H1 (cell line): ENCODE measurements around the gene TBC1D20. TPM values are rescaled to one million over a fixed set of nuclear protein-coding genes. Genes with fewer than 3 reads are reported as not detected.

Experiments used
- CTCF ChIA-PET: fragments of 300-600 bp; sonication (Branson Sonifier 250); formaldehyde crosslinking; loops from one replicate; lab custom pipeline; 2021; ENCODE audit not compliant: partially characterized antibody; lab: Charles Lee
- POLR2A ChIA-PET: fragments of 300-600 bp; sonication (Branson Sonifier 250); formaldehyde crosslinking; loops from one replicate; lab custom pipeline; 2021; ENCODE audit warnings: inconsistent platforms; ENCODE audit not compliant: partially characterized antibody; lab: Charles Lee
- DNase-seq, 2 experiments: peaks; one replicate each; pipeline versions ENCODE4 v3.0.0 to v3.0.0-alpha.2; 2010 to 2022; ENCODE audit warnings: low spot score in 2 of 2, low read depth in 1 of 2, mixed read lengths in 1 of 2
- FAIRE-seq: peaks from 2 replicates; lab custom pipeline; 2011; peaks lifted over from hg19 to GRCh38; lab: Jason Lieb, UNC
- H2AFZ ChIP-seq: 2 replicates; pipeline ENCODE4 v1.8.1; 2012; ENCODE audit warnings: low read length, inconsistent platforms
- H2AK5ac ChIP-seq: 2 replicates; pipeline ENCODE4 v1.6.1; 2013; ENCODE audit warnings: low read depth, low read length
- H2BK120ac ChIP-seq: replicated peaks from 2 replicates; pipeline ENCODE3; 2013; ENCODE audit warnings: low read depth, low read length, inconsistent platforms
- H2BK12ac ChIP-seq: 2 replicates; pipeline ENCODE4 v1.6.1; 2013; ENCODE audit warnings: low read depth, low read length
- H2BK15ac ChIP-seq: 2 replicates; pipeline ENCODE4 v1.6.1; 2013; ENCODE audit warnings: low read length
- H2BK20ac ChIP-seq: 2 replicates; pipeline ENCODE4 v1.6.1; 2013; ENCODE audit warnings: low read length
- H2BK5ac ChIP-seq: 2 replicates; pipeline ENCODE4 v1.6.1; 2013; ENCODE audit warnings: low read depth, low read length
- H3K14ac ChIP-seq: 2 replicates; pipeline ENCODE4 v1.6.1; 2013; ENCODE audit warnings: inconsistent platforms; ENCODE audit not compliant: insufficient read length
- H3K18ac ChIP-seq: 2 replicates; pipeline ENCODE4 v1.6.1; 2013; ENCODE audit warnings: low read length; ENCODE audit errors: extremely low read depth
- H3K23ac ChIP-seq: 2 replicates; pipeline ENCODE4 v1.6.1; 2013; ENCODE audit warnings: inconsistent platforms; ENCODE audit not compliant: insufficient read length
- H3K23me2 ChIP-seq: 2 replicates; pipeline ENCODE4 v1.6.1; 2013; ENCODE audit warnings: low read depth, low read length
- H3K27ac ChIP-seq: 2 replicates; pipeline ENCODE4 v1.6.1; 2011; ENCODE audit warnings: low read depth, low read length, inconsistent platforms
- H3K27me3 ChIP-seq, 4 experiments: replicated peaks in 1 of 4; 1 replicate in 1 of 4; 2 replicates in 3 of 4; pipeline versions ENCODE4 v1.6.1 to v1.8.1; 2011 to 2013; ENCODE audit warnings: low read length in 3 of 4, mild to moderate bottlenecking in 3 of 4, inconsistent platforms in 2 of 4, mixed read lengths in 2 of 4, moderate library complexity in 1 of 4; ENCODE audit not compliant: control insufficient read depth in 3 of 4, insufficient read depth in 3 of 4; ENCODE audit errors: extremely low read depth in 1 of 4
- H3K36me3 ChIP-seq, 4 experiments: 2 replicates each; pipeline versions ENCODE4 v1.6.1 to v1.8.1; 2011 to 2013; ENCODE audit warnings: mild to moderate bottlenecking in 4 of 4, low read length in 3 of 4, moderate library complexity in 2 of 4, control low read depth in 1 of 4, inconsistent platforms in 1 of 4; ENCODE audit not compliant: insufficient read depth in 4 of 4, control insufficient read depth in 2 of 4
- H3K4ac ChIP-seq: replicated peaks from 2 replicates; pipeline ENCODE3; 2013; ENCODE audit warnings: low read length, low read depth, mixed read lengths, inconsistent platforms; ENCODE audit not compliant: insufficient read length
- H3K4me1 ChIP-seq, 4 experiments: replicated peaks in 1 of 4; 1 replicate in 1 of 4; 2 replicates in 3 of 4; pipeline versions ENCODE4 v1.6.1 to v1.8.1; 2011 to 2013; ENCODE audit warnings: low read length in 3 of 4, inconsistent platforms in 2 of 4, mixed read lengths in 1 of 4; ENCODE audit not compliant: insufficient read depth in 4 of 4, control insufficient read depth in 3 of 4
- H3K4me2 ChIP-seq, 2 experiments: 2 replicates each; pipeline versions ENCODE4 v1.6.1 to v1.8.1; 2011 to 2013; ENCODE audit warnings: low read depth in 2 of 2, low read length in 2 of 2, control low read depth in 1 of 2, inconsistent platforms in 1 of 2, mild to moderate bottlenecking in 1 of 2; ENCODE audit not compliant: insufficient read depth in 1 of 2
- H3K4me3 ChIP-seq, 4 experiments: fragments of 200-600, 300-600 bp in 1 of 4; sonication (generic), shearing (Covaris generic), sonication (Bioruptor Twin) in 1 of 4; 2 replicates each; pipeline versions ENCODE4 v1.5.1 to v1.8.1; 2011 to 2016; ENCODE audit warnings: low read length in 4 of 4, low read depth in 3 of 4, control low read depth in 2 of 4, inconsistent platforms in 2 of 4, mild to moderate bottlenecking in 2 of 4, mixed read lengths in 1 of 4, moderate library complexity in 1 of 4; ENCODE audit not compliant: insufficient read depth in 2 of 4; ENCODE audit errors: extremely low read depth in 1 of 4
- H3K56ac ChIP-seq: replicated peaks from 2 replicates; pipeline ENCODE3; 2013; ENCODE audit warnings: low read depth, mild to moderate bottlenecking, mixed read lengths, low read length, inconsistent platforms; ENCODE audit not compliant: insufficient read length
- H3K79me1 ChIP-seq: 2 replicates; pipeline ENCODE4 v1.6.1; 2013; ENCODE audit warnings: low read depth, low read length, control low read depth
- H3K79me2 ChIP-seq, 2 experiments: 2 replicates each; pipeline versions ENCODE4 v1.6.1 to v1.8.1; 2012 to 2013; ENCODE audit warnings: low read length in 2 of 2, mild to moderate bottlenecking in 2 of 2, inconsistent platforms in 1 of 2; ENCODE audit not compliant: insufficient read depth in 2 of 2, control insufficient read depth in 1 of 2
- H3K9ac ChIP-seq, 4 experiments: replicated peaks in 1 of 4; 1 replicate in 1 of 4; 2 replicates in 3 of 4; pipeline versions ENCODE4 v1.6.1 to v1.8.1; 2011 to 2013; ENCODE audit warnings: low read depth in 3 of 4, low read length in 3 of 4, control low read depth in 2 of 4, mild to moderate bottlenecking in 2 of 4, moderate library complexity in 2 of 4, inconsistent platforms in 1 of 4; ENCODE audit errors: extremely low read depth in 1 of 4
- H3K9me3 ChIP-seq, 2 experiments: 2 replicates each; pipeline versions ENCODE4 v1.6.1 to v1.8.1; 2012 to 2013; ENCODE audit warnings: mild to moderate bottlenecking in 2 of 2, moderate library complexity in 2 of 2, control low read depth in 1 of 2, inconsistent platforms in 1 of 2, low read depth in 1 of 2, low read length in 1 of 2, mixed read lengths in 1 of 2; ENCODE audit not compliant: insufficient read depth in 2 of 2
- H4K20me1 ChIP-seq, 2 experiments: replicated peaks in 1 of 2; 2 replicates each; pipeline versions ENCODE3 to v1.8.1; 2011 to 2013; ENCODE audit warnings: inconsistent platforms in 2 of 2, low read length in 2 of 2, mild to moderate bottlenecking in 1 of 2; ENCODE audit not compliant: insufficient read depth in 2 of 2, control insufficient read depth in 1 of 2
- H4K5ac ChIP-seq: 2 replicates; pipeline ENCODE4 v1.6.1; 2013; ENCODE audit warnings: low read length, low read depth, mixed read lengths, inconsistent platforms; ENCODE audit not compliant: insufficient read length
- H4K8ac ChIP-seq: 2 replicates; pipeline ENCODE4 v1.8.0; 2013; ENCODE audit warnings: mild to moderate bottlenecking, moderate library complexity, low read length, inconsistent platforms; ENCODE audit not compliant: insufficient read depth; ENCODE audit errors: extremely low read depth
- H4K91ac ChIP-seq: replicated peaks from 2 replicates; pipeline ENCODE3; 2013; ENCODE audit warnings: low read length, mixed read lengths, inconsistent platforms; ENCODE audit not compliant: insufficient read length
- BACH1 ChIP-seq: IDR thresholded peaks from 2 replicates; pipeline ENCODE4 v1.6.1; 2012; ENCODE audit warnings: low read length, improper control_type of control experiment
- EGR1 ChIP-seq: IDR thresholded peaks from 2 replicates; pipeline ENCODE4 v1.6.1; 2011; ENCODE audit warnings: low read depth, low read length, borderline replicate concordance
- EP300 ChIP-seq, 2 experiments: IDR thresholded peaks; 1 replicate in 1 of 2; 2 replicates in 1 of 2; pipeline ENCODE4 v1.6.1; 2011 to 2012; ENCODE audit warnings: low read depth in 2 of 2, low read length in 2 of 2, mild to moderate bottlenecking in 2 of 2, borderline replicate concordance in 1 of 2, inconsistent platforms in 1 of 2, moderate library complexity in 1 of 2
- EZH2 ChIP-seq: fragments of 200-600 bp; sonication (generic); IDR thresholded peaks from 2 replicates; pipeline ENCODE4 v1.7.1; 2012; ENCODE audit warnings: low read depth, mild to moderate bottlenecking, moderate library complexity, low read length, inconsistent platforms; ENCODE audit not compliant: severe bottlenecking
- GTF2F1 ChIP-seq: IDR thresholded peaks from 2 replicates; pipeline ENCODE4 v1.6.1; 2012; ENCODE audit warnings: low read depth, low read length, improper control_type of control experiment, borderline replicate concordance
- HDAC6 ChIP-seq: IDR thresholded peaks from one replicate; pipeline ENCODE4 v1.7.1; 2012; ENCODE audit warnings: low read depth, mild to moderate bottlenecking, inconsistent platforms, low read length, moderate library complexity
- MAX ChIP-seq: IDR thresholded peaks from 2 replicates; pipeline ENCODE4 v1.6.1; 2012; ENCODE audit warnings: inconsistent platforms
- POLR2A ChIP-seq, 2 experiments: IDR thresholded peaks; 1 replicate in 1 of 2; 2 replicates in 1 of 2; pipeline ENCODE4 v1.6.1; 2011; ENCODE audit warnings: low read depth in 2 of 2, low read length in 2 of 2, mild to moderate bottlenecking in 2 of 2; ENCODE audit errors: control extremely low read depth in 1 of 2
- RXRA ChIP-seq: IDR thresholded peaks from 2 replicates; pipeline ENCODE4 v1.6.1; 2011; ENCODE audit warnings: low read depth, mild to moderate bottlenecking, low read length, moderate library complexity; ENCODE audit not compliant: insufficient read depth
- SP2 ChIP-seq: IDR thresholded peaks from 2 replicates; pipeline ENCODE4 v1.6.1; 2012; ENCODE audit warnings: mild to moderate bottlenecking, low read length, inconsistent platforms
- SRF ChIP-seq: IDR thresholded peaks from 2 replicates; pipeline ENCODE4 v1.6.1; 2011; ENCODE audit warnings: mild to moderate bottlenecking, low read depth, low read length, moderate library complexity
- ZNF274 ChIP-seq: IDR thresholded peaks from 2 replicates; pipeline ENCODE4 v1.7.0; 2012; ENCODE audit warnings: low read length, borderline replicate concordance; ENCODE audit errors: extremely low read depth
- WGBS, 2 experiments: shearing (Covaris generic) in 1 of 2; methylation state at CpG; one replicate each; pipeline versions ENCODE4 v1.1.6 to v1.1.7; 2013 to 2015; ENCODE audit warnings: low lambda C conversion rate in 2 of 2, mixed read lengths in 2 of 2, inconsistent platforms in 1 of 2, low coverage in 1 of 2, missing lambda C conversion rate in 1 of 2; ENCODE audit not compliant: insufficient replicate concordance in 2 of 2, insufficient coverage in 1 of 2, insufficient read length in 1 of 2; ENCODE audit errors: extremely low coverage in 1 of 2, missing lambda C conversion rate in 1 of 2; 5-methylcytosine and 5-hydroxymethylcytosine counted together
- polyA plus RNA-seq, 7 experiments: library from polyadenylated mRNA; depleted of rRNA in 3 of 7; stranded (reverse) in 5 of 7; unstranded in 2 of 7; fragments of >200 nt in 5 of 7; fragments of 200-250 nt in 2 of 7; gene quantifications; 1 replicate in 5 of 7; 2 replicates in 1 of 7; 4 replicates in 1 of 7; pipeline versions ENCODE4 v1.2.1 to v1.2.3, GENCODE V29; 2011 to 2013; ENCODE audit warnings: missing spikeins in 2 of 7, mixed read lengths in 2 of 7
- total RNA-seq: library from RNA; stranded (reverse); fragmentation: NEBNext Ultra II Directional; extraction: Animal tissue kit (Norgen Biotek cat#: 25700); gene quantifications from 2 replicates; pipeline ENCODE4 v1.2.1, GENCODE V29; 2021

Gene TBC1D20
- total and polyA plus RNA-seq, 2 of the 8 experiments (the other 6 are each of a cell fraction or from before 2014, with no cell fraction given) = 14.5 to 17.1 TPM

- H2BK20ac ChIP-seq = no peak overlapping the region
- no peak overlapping the region for H2AK5ac ChIP-seq
- POLR2A ChIA-PET = interaction anchor here (0.9 to 2.9 kb wide), 5 partner anchors 9 to 98 kb away, joined by 3 to 9 read pairs (median 4); partner anchors contain the start of gene NRSN2
- H3K4me3 ChIP-seq = no peak overlapping the region
- no peak overlapping the region for H2BK15ac ChIP-seq
- H4K91ac ChIP-seq = no peak overlapping the region
- H3K79me1 ChIP-seq = peaks cover 4% of the 10 kb centered on the region; the same call in 1 of the 2 replicates
- H3K36me3 ChIP-seq = peaks cover 11 to 43% (median 13%) of the 10 kb centered on the region in 4 experiments; a peak in 6 of 8 replicates
- H3K4me1 ChIP-seq = no peaks in the 10 kb centered on the region
- H2AFZ ChIP-seq = no peak overlapping the region
- CTCF ChIA-PET = interaction anchor here (0.7 to 1.5 kb wide), 10 partner anchors 8 to 315 kb away, joined by 3 to 5 read pairs (median 3); no protein-coding TSS in a partner anchor
- no peak overlapping the region for H3K23ac ChIP-seq
- H2BK5ac ChIP-seq = no peak overlapping the region
- H3K23me2 ChIP-seq = no peaks in the 10 kb centered on the region
- no peaks in the 10 kb centered on the region for H3K9me3 ChIP-seq
- no peak overlapping the region for H3K27ac ChIP-seq
- H3K4ac ChIP-seq = no peak overlapping the region
- H3K56ac ChIP-seq = no peak overlapping the region
- FAIRE-seq = no peak
- H4K8ac ChIP-seq = no peak overlapping the region
- no peak overlapping the region for H4K5ac ChIP-seq
- H4K20me1 ChIP-seq = peaks cover 0 to 7% of the 10 kb centered on the region in 2 experiments
- no peak overlapping the region for H3K18ac ChIP-seq
- no peak overlapping the region for H2BK12ac ChIP-seq
- no peak overlapping the region for H3K4me2 ChIP-seq
- no peak for DNase-seq
- H3K14ac ChIP-seq = no peak overlapping the region
- peaks cover 0 to 5% of the 10 kb centered on the region in 2 experiments; a peak in 3 of 4 replicates for H3K79me2 ChIP-seq
- no peak overlapping the region for H2BK120ac ChIP-seq
- H3K9ac ChIP-seq = no peak overlapping the region
- H3K27me3 ChIP-seq = no peaks in the 10 kb centered on the region
- WGBS, 2 experiments = 87% methylated on average over 5 of the region's 5 CpGs; no CpG with 5 or more reads in 1 of the 2 experiments
- TF ChIP-seq MAX (no peak), EZH2 (no peak), RXRA (no peak), SP2 (no peak), GTF2F1 (no peak), SRF (no peak), EGR1 (no peak), POLR2A (IDR thresholded peaks at IDR 0.05; ENCODE audit: control extremely low read depth in 1 of 2, low read depth in 2 of 2, low read length in 2 of 2) (no peak), ZNF274 (no peak), EP300 (IDR thresholded peaks at IDR 0.05; ENCODE audit: borderline replicate concordance in 1 of 2, low read depth in 2 of 2, low read length in 2 of 2) (no peak), HDAC6 (no peak), BACH1 (no peak)
Measured at GRCh38 chr20:445514-446336, 16.6 kb downstream of the TBC1D20 start.
